ENCODE measurements around the gene PLOD1. TPM values are rescaled to one million over a fixed set of nuclear protein-coding genes. Genes with fewer than 3 reads are reported as not detected.
A peak's percentile ranks its signal among the peaks of the same experiment; 100 is the strongest.

PLOD1 gene
- total and polyA plus RNA-seq, 2 of the 13 experiments (the other 11 are each of a cell fraction or from before 2014, with no cell fraction given) = 70.1 to 318 TPM

DNA sequence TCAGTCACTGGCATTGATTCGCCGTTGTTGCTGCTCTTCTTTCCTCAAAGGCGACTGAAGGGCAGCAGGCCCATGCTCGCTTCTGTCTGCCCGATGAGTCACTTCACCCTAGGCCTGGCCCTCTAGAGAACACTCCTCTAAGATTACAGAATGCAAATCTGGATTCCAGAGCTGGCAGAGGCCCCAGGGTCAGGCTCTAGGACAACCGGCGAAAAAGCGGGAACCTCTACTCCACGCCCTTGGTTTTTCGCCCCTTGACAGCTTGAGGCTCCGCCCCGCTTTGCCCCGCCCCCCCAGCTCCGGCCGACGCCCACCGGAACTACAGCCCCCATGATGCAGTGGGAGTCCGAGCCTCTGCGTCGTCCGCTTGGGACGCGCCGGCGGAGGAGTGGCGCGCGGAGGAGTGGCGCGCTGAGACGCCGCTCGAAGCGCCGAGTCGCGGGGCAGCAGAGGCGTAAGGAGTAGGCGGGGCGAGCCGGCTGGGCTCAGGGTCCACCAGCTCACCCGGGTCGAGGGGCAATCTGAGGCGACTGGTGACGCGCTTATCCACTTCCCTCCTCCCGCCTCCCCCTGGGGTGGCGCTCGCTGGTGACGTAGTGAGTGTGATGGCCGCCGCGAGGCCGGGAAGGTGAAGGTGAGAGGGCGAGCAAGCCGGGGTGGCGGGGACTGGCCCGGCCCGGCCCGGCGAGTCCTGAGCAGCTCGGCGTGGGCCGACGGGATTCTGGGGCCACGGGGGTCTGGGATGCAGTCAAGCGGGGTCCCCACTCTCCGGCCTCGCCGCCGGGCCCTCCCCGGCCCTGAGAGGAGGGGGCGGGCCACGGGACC, 45.5 kb downstream of the PLOD1 start, which contains the start of gene MFN2 (continued):
- TF ChIP-seq, protein P1, sequence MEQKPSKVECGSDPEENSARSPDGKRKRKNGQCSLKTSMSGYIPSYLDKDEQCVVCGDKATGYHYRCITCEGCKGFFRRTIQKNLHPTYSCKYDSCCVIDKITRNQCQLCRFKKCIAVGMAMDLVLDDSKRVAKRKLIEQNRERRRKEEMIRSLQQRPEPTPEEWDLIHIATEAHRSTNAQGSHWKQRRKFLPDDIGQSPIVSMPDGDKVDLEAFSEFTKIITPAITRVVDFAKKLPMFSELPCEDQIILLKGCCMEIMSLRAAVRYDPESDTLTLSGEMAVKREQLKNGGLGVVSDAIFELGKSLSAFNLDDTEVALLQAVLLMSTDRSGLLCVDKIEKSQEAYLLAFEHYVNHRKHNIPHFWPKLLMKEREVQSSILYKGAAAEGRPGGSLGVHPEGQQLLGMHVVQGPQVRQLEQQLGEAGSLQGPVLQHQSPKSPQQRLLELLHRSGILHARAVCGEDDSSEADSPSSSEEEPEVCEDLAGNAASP (CRISPR knock-in tag; IDR thresholded peaks at IDR 0.05; ENCODE audit: borderline replicate concordance) = peak; percentile 80; the same call in 1 of the 2 replicates
- TF ChIP-seq, protein P2, sequence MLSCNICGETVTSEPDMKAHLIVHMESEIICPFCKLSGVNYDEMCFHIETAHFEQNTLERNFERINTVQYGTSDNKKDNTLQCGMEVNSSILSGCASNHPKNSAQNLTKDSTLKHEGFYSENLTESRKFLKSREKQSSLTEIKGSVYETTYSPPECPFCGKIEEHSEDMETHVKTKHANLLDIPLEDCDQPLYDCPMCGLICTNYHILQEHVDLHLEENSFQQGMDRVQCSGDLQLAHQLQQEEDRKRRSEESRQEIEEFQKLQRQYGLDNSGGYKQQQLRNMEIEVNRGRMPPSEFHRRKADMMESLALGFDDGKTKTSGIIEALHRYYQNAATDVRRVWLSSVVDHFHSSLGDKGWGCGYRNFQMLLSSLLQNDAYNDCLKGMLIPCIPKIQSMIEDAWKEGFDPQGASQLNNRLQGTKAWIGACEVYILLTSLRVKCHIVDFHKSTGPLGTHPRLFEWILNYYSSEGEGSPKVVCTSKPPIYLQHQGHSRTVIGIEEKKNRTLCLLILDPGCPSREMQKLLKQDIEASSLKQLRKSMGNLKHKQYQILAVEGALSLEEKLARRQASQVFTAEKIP (CRISPR knock-in tag; IDR thresholded peaks at IDR 0.05; ENCODE audit: borderline replicate concordance) = no peak
- TF ChIP-seq FOXK2 (IDR thresholded peaks at IDR 0.05) (no peak; the same call in 1 of the 2 replicates), HIVEP1 (CRISPR knock-in tag; IDR thresholded peaks at IDR 0.05) (peak; percentile 36; the same call in 1 of the 2 replicates), KMT2B (CRISPR knock-in tag; IDR thresholded peaks at IDR 0.05) (peak; percentile 91), RFXAP (CRISPR knock-in tag; IDR thresholded peaks at IDR 0.05; ENCODE audit: borderline replicate concordance) (peak; percentile 66), ZNF251 (CRISPR knock-in tag; IDR thresholded peaks at IDR 0.05) (no peak), ZNF530 (CRISPR knock-in tag; IDR thresholded peaks at IDR 0.05; ENCODE audit: low read depth) (no peak), ETV5 (CRISPR knock-in tag; IDR thresholded peaks at IDR 0.05; ENCODE audit: borderline replicate concordance) (peak; percentile 51; the same call in 1 of the 2 replicates), ZFP36L2 (CRISPR knock-in tag; IDR thresholded peaks at IDR 0.05) (no peak), RAD51 (IDR thresholded peaks at IDR 0.05; ENCODE audit: borderline replicate concordance) (no peak), NONO (IDR thresholded peaks at IDR 0.05) (no peak), NONO (CRISPR knock-in tag; conservative IDR thresholded peaks at IDR 0.05) (peak; percentile 95), SOX5 (CRISPR knock-in tag; IDR thresholded peaks at IDR 0.05; ENCODE audit: borderline replicate concordance) (peak; percentile 40; the same call in 1 of the 2 replicates)
- TF ChIP-seq, protein P3, sequence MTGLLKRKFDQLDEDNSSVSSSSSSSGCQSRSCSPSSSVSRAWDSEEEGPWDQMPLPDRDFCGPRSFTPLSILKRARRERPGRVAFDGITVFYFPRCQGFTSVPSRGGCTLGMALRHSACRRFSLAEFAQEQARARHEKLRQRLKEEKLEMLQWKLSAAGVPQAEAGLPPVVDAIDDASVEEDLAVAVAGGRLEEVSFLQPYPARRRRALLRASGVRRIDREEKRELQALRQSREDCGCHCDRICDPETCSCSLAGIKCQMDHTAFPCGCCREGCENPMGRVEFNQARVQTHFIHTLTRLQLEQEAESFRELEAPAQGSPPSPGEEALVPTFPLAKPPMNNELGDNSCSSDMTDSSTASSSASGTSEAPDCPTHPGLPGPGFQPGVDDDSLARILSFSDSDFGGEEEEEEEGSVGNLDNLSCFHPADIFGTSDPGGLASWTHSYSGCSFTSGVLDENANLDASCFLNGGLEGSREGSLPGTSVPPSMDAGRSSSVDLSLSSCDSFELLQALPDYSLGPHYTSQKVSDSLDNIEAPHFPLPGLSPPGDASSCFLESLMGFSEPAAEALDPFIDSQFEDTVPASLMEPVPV (CRISPR knock-in tag; IDR thresholded peaks at IDR 0.05) = no peak
- TF ChIP-seq, protein P4, sequence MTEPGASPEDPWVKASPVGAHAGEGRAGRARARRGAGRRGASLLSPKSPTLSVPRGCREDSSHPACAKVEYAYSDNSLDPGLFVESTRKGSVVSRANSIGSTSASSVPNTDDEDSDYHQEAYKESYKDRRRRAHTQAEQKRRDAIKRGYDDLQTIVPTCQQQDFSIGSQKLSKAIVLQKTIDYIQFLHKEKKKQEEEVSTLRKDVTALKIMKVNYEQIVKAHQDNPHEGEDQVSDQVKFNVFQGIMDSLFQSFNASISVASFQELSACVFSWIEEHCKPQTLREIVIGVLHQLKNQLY (CRISPR knock-in tag; IDR thresholded peaks at IDR 0.05) = no peak
- TF ChIP-seq, protein P5, sequence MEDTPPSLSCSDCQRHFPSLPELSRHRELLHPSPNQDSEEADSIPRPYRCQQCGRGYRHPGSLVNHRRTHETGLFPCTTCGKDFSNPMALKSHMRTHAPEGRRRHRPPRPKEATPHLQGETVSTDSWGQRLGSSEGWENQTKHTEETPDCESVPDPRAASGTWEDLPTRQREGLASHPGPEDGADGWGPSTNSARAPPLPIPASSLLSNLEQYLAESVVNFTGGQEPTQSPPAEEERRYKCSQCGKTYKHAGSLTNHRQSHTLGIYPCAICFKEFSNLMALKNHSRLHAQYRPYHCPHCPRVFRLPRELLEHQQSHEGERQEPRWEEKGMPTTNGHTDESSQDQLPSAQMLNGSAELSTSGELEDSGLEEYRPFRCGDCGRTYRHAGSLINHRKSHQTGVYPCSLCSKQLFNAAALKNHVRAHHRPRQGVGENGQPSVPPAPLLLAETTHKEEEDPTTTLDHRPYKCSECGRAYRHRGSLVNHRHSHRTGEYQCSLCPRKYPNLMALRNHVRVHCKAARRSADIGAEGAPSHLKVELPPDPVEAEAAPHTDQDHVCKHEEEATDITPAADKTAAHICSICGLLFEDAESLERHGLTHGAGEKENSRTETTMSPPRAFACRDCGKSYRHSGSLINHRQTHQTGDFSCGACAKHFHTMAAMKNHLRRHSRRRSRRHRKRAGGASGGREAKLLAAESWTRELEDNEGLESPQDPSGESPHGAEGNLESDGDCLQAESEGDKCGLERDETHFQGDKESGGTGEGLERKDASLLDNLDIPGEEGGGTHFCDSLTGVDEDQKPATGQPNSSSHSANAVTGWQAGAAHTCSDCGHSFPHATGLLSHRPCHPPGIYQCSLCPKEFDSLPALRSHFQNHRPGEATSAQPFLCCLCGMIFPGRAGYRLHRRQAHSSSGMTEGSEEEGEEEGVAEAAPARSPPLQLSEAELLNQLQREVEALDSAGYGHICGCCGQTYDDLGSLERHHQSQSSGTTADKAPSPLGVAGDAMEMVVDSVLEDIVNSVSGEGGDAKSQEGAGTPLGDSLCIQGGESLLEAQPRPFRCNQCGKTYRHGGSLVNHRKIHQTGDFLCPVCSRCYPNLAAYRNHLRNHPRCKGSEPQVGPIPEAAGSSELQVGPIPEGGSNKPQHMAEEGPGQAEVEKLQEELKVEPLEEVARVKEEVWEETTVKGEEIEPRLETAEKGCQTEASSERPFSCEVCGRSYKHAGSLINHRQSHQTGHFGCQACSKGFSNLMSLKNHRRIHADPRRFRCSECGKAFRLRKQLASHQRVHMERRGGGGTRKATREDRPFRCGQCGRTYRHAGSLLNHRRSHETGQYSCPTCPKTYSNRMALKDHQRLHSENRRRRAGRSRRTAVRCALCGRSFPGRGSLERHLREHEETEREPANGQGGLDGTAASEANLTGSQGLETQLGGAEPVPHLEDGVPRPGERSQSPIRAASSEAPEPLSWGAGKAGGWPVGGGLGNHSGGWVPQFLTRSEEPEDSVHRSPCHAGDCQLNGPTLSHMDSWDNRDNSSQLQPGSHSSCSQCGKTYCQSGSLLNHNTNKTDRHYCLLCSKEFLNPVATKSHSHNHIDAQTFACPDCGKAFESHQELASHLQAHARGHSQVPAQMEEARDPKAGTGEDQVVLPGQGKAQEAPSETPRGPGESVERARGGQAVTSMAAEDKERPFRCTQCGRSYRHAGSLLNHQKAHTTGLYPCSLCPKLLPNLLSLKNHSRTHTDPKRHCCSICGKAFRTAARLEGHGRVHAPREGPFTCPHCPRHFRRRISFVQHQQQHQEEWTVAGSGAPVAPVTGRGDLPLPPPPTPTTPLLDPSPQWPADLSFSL (CRISPR knock-in tag; IDR thresholded peaks at IDR 0.05) = no peak
